ENCODE measurements around the gene CARHSP1. TPM values are rescaled to one million over a fixed set of nuclear protein-coding genes. Genes with fewer than 3 reads are reported as not detected.
A peak's percentile ranks its signal among the peaks of the same experiment; 100 is the strongest.
"Not testable (repeated sequence)": the region's sequence is repeated elsewhere in the genome, so short reads cannot be mapped to it uniquely, and the experiment has no call there.

The CARHSP1 gene
- total RNA-seq, 1 donor from 2014 or later: 161 TPM

- no peak for ATAC-seq
Measured at GRCh38 chr16:8826278-8826879, 42.4 kb downstream of the CARHSP1 start.

- ATAC-seq: no peak
Measured at GRCh38 chr16:8822403-8822802, 46.4 kb downstream of the CARHSP1 start.

DNA sequence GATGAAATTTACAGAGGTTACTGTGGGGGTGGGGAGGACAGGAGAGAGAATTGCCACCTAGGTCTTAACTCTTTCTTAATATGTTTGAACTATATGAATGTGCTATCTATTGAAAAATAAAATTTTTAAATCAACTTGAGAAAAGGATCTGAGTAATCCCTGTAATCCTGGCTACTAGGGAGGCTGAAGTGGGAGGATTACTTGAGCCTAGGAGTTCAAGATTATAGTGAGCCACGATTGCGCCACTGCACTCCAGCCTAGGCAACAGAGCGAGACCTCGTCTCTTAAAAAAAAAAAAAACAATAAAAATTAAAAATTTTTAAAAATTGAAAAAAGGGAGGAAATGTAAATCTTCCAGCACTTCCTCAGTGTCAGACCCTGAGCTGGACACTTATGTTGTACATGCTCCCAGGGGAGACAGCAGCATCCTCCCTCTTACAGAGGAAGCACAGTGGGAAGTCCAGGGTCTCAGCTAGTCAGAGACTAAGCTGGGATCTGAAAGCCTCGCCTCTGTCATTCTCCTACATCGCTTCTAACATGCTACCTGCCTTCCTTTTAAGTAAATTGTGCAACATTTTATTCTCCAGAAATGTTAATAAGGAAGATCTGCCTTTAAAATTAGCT, 49.3 kb downstream of the CARHSP1 start:
- ATAC-seq: no peak

DNA sequence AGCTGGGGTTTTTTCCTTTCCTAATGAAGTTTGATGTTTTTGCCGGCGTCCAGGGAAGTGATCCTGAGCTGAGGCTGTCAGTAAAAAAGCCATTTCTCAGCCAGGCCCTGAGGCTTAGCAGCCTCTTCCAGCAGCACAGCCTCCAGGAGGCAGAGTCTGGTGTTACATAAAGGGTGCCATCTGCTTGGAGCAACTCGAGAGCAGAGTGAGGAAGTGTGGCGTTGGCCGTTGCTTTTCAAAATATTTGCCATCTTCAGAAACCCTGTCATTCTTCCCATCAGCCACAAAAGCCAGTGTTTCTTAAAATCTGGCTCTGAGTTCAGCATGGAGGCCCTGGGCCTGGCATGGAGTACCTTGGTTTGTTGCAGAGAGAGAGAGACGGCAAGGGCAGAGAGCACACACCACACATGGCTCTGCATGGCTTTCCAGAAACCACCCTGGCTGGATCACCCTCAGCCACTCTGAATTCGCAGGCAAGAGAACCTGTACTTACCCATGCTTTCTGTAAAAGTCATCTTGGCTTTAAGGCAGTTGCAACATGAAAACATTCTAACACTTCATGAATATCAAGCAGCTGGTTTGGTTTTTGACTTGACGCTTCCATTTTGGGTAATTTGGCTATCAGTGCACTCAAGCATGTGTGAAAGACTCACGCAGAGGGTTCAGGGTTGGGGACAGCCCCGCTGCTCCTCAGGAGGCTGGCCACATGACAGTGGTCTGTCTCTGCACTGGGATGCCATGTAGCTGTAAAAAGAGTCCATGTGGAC, 50.1 kb downstream of the CARHSP1 start:
- ATAC-seq: no peak

DNA sequence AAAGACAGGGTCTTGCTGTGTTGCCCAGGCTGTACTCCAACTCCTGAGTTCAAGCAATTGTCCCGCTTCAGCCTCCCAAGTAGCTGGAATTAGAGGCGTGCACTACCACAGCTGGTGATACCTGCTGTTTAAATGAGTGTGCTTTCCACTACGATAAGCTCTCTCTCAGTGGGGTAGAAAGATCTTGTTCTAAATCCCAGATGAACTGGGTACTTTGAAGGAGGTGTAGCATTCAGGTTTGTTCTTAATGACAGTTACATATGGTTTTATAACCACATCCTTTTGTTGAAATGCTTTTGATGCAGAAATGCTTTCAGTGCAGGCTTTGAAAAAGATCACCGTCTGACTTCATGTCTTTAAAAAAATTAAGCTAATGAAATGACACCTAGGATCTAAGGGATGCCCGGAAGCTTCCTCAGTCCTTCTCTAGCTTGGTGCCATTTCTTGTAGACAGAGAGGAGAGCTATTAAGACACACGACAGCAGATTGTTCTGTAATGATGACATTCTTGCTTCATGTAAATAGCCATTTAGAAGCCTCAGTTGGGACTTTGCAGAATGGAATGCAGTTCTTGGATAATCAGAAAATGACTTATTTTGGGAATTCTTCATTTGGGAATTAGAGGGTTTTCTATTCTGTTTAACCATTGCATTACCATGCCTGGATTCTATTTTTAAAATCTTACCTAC, 51.7 kb downstream of the CARHSP1 start:
- ATAC-seq: no peak

- ATAC-seq: no peak
Measured at GRCh38 chr16:8814095-8814806, 54.6 kb downstream of the CARHSP1 start.

GRCh38 chr16:8812162-8812843, 56.5 kb downstream of the CARHSP1 start:
- peak; percentile 74 for ATAC-seq

- no peak for ATAC-seq
Measured at GRCh38 chr16:8808613-8809353, 60.0 kb downstream of the CARHSP1 start.

DNA sequence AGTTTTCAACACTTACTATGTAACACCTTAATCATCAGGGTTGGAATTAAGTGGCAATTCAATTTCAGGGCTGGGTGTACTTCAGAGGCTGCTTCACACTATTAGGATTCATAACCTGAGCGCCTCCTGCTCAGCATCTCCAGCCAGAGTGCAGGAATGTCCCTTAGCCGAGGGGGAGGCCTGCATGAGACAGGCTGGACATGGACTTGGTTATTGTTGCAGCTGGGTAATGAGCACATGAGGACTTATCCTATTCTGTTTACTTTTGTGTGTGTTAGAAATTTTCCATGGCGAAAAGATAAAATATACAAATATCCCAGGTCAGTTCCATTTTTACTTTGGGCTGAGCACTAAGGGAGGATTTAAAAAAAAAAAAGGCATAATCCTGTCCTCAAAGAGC, 60.8 kb downstream of the CARHSP1 start:
- no peak for ATAC-seq

DNA sequence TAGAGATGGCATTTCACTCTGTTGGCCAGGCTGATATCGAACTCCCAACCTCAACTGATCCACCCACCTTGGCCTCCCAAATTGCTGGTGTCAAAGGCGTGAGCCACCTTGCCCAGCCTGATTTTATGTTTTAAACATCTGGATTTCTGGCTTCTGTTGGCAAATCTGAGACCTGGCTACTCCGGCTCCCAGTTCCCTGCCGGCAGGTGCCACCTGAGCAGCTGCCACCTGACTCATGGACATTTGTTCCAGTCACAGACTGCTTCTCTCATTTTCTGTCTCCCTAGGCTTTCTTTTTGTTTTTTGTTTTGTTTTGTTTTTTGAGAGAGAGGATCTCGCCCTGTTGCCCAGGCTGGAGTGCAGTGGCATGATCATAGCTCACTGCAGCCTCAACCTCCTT, 61.6 kb downstream of the CARHSP1 start:
- no peak for ATAC-seq

GRCh38 chr16:8806272-8806983, 62.4 kb downstream of the CARHSP1 start:
- ATAC-seq: no peak

DNA sequence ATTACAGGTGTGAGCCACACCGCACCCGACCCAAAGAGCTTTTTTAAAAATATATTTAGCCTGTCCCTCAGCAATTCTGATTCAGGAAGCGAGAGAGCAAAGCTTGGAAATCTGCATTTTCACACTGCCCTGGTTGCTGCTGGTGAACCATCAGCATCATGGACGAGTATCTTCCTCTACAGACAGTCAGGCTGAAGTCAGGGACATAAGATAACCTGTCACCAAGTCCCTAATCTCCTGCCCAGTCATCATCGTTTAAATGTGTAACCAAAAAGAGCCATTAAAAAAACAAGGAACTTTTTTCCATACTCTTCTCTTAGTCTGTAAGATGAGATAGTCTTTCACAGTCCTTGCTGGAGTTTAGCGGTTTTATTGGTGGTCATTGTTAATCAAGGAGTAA, 64.5 kb downstream of the CARHSP1 start:
- no peak for ATAC-seq

GRCh38 chr16:8803733-8804132, 65.1 kb downstream of the CARHSP1 start:
- not testable (repeated sequence) for ATAC-seq

Other genes starting within 250 kb of the CARHSP1 start
- 15.9 TPM for gene METTL22, start 247.3 kb downstream of the CARHSP1 start, total RNA-seq
- 4.2 TPM for gene ABAT, start 194.4 kb downstream of the CARHSP1 start, total RNA-seq
- gene TMEM186, start 71.4 kb downstream of the CARHSP1 start, total RNA-seq: 6.6 TPM
- 35.2 TPM for gene PMM2, start 71.2 kb downstream of the CARHSP1 start, total RNA-seq
- gene LITAFD, start 13.3 kb upstream of the CARHSP1 start, total RNA-seq: not detected
- 87.3 TPM for gene USP7, start 94.9 kb upstream of the CARHSP1 start, total RNA-seq
- gene HAPSTR1, start 222.6 kb upstream of the CARHSP1 start, total RNA-seq: 50.1 TPM

All from esophagus mucosa (tissue), 1 donor.